Measurements from ENCODE around the gene RBM18. TPM values are rescaled to one million over a fixed set of nuclear protein-coding genes. Genes with fewer than 3 reads are reported as not detected.

RBM18 gene
- total and polyA plus RNA-seq, 2 donors (not counting 1 experiment from before 2014, with no cell fraction given): 11.2 to 25.1 TPM

- H3K27me3 ChIP-seq (ENCODE audit: control insufficient read depth, insufficient read depth, low read length): peaks cover 93% of the 10 kb centered on the region
- no peaks in the 10 kb centered on the region for H3K36me3 ChIP-seq (ENCODE audit: control insufficient read depth, insufficient read depth, low read length)
- H3K4me2 ChIP-seq (ENCODE audit: extremely low read depth, insufficient read depth, low read length): no peak overlapping the region
- no peaks in the 10 kb centered on the region for H3K4me1 ChIP-seq (ENCODE audit: control insufficient read depth, extremely low read depth, insufficient read depth, low read length)
- H3K9me3 ChIP-seq (ENCODE audit: control insufficient read depth, insufficient read depth, low read depth, low read length): no peaks in the 10 kb centered on the region
- H3K79me2 ChIP-seq (ENCODE audit: control insufficient read depth, insufficient read depth, low read length): no peaks in the 10 kb centered on the region
- no peak overlapping the region for H3K4me3 ChIP-seq (replicated peaks in 1 of 4; ENCODE audit: control extremely low read depth in 1 of 4, insufficient read depth in 1 of 4, low read depth in 3 of 4, low read length in 4 of 4)
- H3K27ac ChIP-seq (ENCODE audit: insufficient read depth, low read length): no peak overlapping the region
- no peak for DNase-seq (ENCODE audit: low read depth in 2 of 2)
- no peak for TF ChIP-seq EZH2 (IDR thresholded peaks at IDR 0.05; ENCODE audit: low read length, missing control alignments)
- TF ChIP-seq CTCF (conservative IDR thresholded peaks at IDR 0.05 in 1 of 2, IDR thresholded peaks at IDR 0.05 in 1 of 2; ENCODE audit: low read depth in 1 of 2, low read length in 2 of 2): no peak
- H4K20me1 ChIP-seq (ENCODE audit: control insufficient read depth, extremely low read depth, insufficient read depth, low read length): no peaks in the 10 kb centered on the region
- no peak overlapping the region for H2AFZ ChIP-seq (ENCODE audit: low read length)
- H3K9ac ChIP-seq (ENCODE audit: insufficient read depth, low read length): no peak overlapping the region
These were observed 41.2 kb downstream of the RBM18 start for GRCh38 chr9:122223435-122223834.

- no peaks in the 10 kb centered on the region for H3K9me3 ChIP-seq (ENCODE audit: control insufficient read depth, insufficient read depth, low read depth, low read length)
- H3K36me3 ChIP-seq (ENCODE audit: control insufficient read depth, insufficient read depth, low read length): no peaks in the 10 kb centered on the region
- no peak overlapping the region for H3K4me2 ChIP-seq (ENCODE audit: extremely low read depth, insufficient read depth, low read length)
- no peak for DNase-seq (ENCODE audit: low read depth in 2 of 2)
- H4K20me1 ChIP-seq (ENCODE audit: control insufficient read depth, extremely low read depth, insufficient read depth, low read length): no peaks in the 10 kb centered on the region
- H3K4me3 ChIP-seq (replicated peaks in 1 of 4; ENCODE audit: control extremely low read depth in 1 of 4, insufficient read depth in 1 of 4, low read depth in 3 of 4, low read length in 4 of 4): no peak overlapping the region
- no peak overlapping the region for H2AFZ ChIP-seq (ENCODE audit: low read length)
- H3K4me1 ChIP-seq (ENCODE audit: control insufficient read depth, extremely low read depth, insufficient read depth, low read length): no peaks in the 10 kb centered on the region
- no peaks in the 10 kb centered on the region for H3K79me2 ChIP-seq (ENCODE audit: control insufficient read depth, insufficient read depth, low read length)
- peaks cover 95% of the 10 kb centered on the region for H3K27me3 ChIP-seq (ENCODE audit: control insufficient read depth, insufficient read depth, low read length)
- no peak overlapping the region for H3K9ac ChIP-seq (ENCODE audit: insufficient read depth, low read length)
- TF ChIP-seq CTCF (conservative IDR thresholded peaks at IDR 0.05 in 1 of 2, IDR thresholded peaks at IDR 0.05 in 1 of 2; ENCODE audit: low read depth in 1 of 2, low read length in 2 of 2): no peak
- no peak for TF ChIP-seq EZH2 (IDR thresholded peaks at IDR 0.05; ENCODE audit: low read length, missing control alignments)
- no peak overlapping the region for H3K27ac ChIP-seq (ENCODE audit: insufficient read depth, low read length)
These were observed 41.8 kb downstream of the RBM18 start for GRCh38 chr9:122222791-122223190.

GRCh38 chr9:122221183-122221811 lies 43.3 kb downstream of the RBM18 start:
- H3K27me3 ChIP-seq (ENCODE audit: control insufficient read depth, insufficient read depth, low read length): peaks cover 92% of the 10 kb centered on the region

More at GRCh38 chr9:122221183-122221811, 43.3 kb downstream of the RBM18 start:
- no peak overlapping the region for H3K4me3 ChIP-seq (replicated peaks in 1 of 4; ENCODE audit: control extremely low read depth in 1 of 4, insufficient read depth in 1 of 4, low read depth in 3 of 4, low read length in 4 of 4)
- H3K36me3 ChIP-seq (ENCODE audit: control insufficient read depth, insufficient read depth, low read length): no peaks in the 10 kb centered on the region
- H3K4me2 ChIP-seq (ENCODE audit: extremely low read depth, insufficient read depth, low read length): no peak overlapping the region
- no peaks in the 10 kb centered on the region for H3K79me2 ChIP-seq (ENCODE audit: control insufficient read depth, insufficient read depth, low read length)
- H3K27ac ChIP-seq (ENCODE audit: insufficient read depth, low read length): no peak overlapping the region
- no peak for TF ChIP-seq CTCF (conservative IDR thresholded peaks at IDR 0.05 in 1 of 2, IDR thresholded peaks at IDR 0.05 in 1 of 2; ENCODE audit: low read depth in 1 of 2, low read length in 2 of 2)
- no peak for TF ChIP-seq EZH2 (IDR thresholded peaks at IDR 0.05; ENCODE audit: low read length, missing control alignments)
- H3K9me3 ChIP-seq (ENCODE audit: control insufficient read depth, insufficient read depth, low read depth, low read length): no peaks in the 10 kb centered on the region
- H3K4me1 ChIP-seq (ENCODE audit: control insufficient read depth, extremely low read depth, insufficient read depth, low read length): no peaks in the 10 kb centered on the region
- DNase-seq (ENCODE audit: low read depth in 2 of 2): no peak
- H3K9ac ChIP-seq (ENCODE audit: insufficient read depth, low read length): no peak overlapping the region
- no peak overlapping the region for H2AFZ ChIP-seq (ENCODE audit: low read length)
- H4K20me1 ChIP-seq (ENCODE audit: control insufficient read depth, extremely low read depth, insufficient read depth, low read length): no peaks in the 10 kb centered on the region
